Activated naive CD4-positive, alpha-beta T cell (primary cell): ENCODE data around the gene NSRP1.
"Not testable (repeated sequence)": the region's sequence is repeated elsewhere in the genome, so short reads cannot be mapped to it uniquely, and the experiment has no call there.

Experiments
- DNase-seq, 4 experiments: peaks; one replicate each; lab custom pipeline; 2025; lab: John Stamatoyannopoulos, UW

Gene NSRP1

DNA sequence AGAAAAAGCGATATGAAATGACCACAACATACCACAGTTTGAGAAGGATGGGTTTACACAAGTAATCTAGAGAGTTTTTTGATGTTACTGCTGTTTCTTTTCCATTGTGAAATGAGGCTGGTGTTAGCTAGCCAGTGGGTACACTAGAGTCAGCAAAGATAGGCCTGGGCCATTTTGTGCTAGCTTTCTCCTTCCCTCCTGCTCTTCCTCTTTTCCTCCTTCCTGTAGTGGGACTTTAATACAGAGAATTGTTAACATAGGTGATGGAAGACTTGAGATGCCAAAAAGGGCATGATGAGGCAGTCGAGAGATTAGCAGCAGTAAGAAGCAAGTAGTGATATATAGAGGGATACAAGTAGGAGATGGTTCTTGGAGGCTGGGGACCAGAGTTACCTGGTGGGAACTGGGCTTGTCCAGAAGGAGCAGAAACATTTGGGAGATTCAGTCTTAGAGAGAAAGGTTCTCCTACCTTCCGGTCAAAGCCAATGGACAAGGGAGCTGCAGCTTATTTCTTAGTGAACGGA, 7.7 kb downstream of the NSRP1 start:
- DNase-seq, result no peak

DNA sequence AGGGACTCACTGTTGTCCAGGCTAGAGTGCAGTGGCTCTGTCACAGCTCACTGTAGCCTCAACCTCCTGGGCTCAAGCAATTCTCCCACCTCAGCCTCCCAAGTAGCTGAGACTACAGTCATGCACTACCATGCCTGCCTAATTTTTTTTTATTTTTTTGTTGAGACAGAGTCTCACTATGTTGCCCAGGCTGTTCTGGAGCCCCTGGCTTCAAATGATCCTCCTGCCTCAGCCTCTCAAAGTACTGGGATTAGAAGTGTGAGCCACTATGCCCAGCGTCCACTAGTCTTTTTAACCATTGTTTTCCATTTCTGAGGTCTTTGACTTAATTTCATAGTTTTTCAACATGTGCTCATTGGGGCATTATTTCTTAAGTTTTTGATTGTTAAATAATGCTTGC, 13.5 kb downstream of the NSRP1 start:
- no peak for DNase-seq

DNA sequence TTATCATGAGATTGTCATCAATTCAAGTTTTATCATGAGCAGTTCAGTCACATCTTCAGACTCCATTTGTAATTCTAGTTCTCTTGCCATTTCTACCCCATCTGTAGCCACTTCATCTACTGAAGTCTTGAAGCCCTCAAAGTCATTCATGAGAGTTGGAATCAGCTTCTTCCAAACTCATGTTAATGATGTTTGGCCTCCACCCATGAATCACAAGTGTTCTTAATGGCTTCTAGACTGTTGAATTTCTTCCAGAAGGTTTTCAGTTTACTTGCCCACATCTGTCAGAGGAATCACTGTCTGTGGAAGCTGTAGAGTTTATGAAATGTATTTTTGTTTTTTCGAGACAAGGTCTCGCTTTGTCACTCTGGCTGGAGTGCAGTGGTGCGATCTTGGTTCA, 16.0 kb downstream of the NSRP1 start:
- no peak for DNase-seq

DNA sequence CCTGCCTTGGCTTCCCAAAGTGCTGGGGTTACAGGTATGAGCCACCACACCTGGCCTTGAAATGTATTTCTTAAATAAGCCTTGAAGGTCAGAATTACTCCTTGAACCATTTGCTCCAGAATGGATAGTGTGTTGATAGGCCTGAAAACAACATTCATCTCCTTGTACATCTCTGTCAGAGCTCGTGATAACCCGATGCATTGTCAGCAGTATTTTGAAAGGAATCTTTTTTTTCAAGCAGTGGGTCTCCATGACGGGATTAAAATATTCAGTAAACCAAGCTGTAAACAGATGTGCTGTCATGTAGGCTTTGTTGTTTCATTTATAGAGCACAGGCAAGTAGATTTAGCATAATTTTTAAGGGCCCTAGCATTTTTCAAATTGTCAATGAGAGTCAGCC, 16.6 kb downstream of the NSRP1 start:
- no peak for DNase-seq

DNA sequence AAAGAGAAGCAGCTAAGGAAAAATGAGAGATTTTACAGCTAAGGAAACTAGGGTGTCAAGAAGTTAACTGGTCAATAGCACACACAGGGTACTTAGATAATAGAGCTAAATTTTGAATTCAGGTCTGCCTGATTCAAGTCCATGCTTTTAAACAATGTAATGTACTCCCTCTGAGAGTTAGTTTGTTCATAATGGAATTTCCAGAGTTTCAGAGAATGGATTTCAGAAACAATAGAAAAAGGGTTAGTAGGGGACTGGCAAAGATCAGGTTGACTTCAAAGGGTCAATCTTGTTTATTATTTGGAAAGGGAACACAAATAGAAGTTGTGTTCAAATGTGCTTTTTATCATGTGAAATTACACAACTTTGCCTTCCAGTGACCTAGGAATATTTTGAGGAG, 17.9 kb downstream of the NSRP1 start:
- DNase-seq, result no peak

GRCh38 chr17:30137158-30137557, 20.5 kb downstream of the NSRP1 start:
- DNase-seq, result no peak

- DNase-seq, result not testable (repeated sequence)
Measured at GRCh38 chr17:30147860-30148259, 31.2 kb downstream of the NSRP1 start.

GRCh38 chr17:30148376-30148775, 31.8 kb downstream of the NSRP1 start:
- DNase-seq, result no peak

- DNase-seq, result no peak
Measured at GRCh38 chr17:30151471-30151870, 34.9 kb downstream of the NSRP1 start.

GRCh38 chr17:30153463-30153862, 36.8 kb downstream of the NSRP1 start:
- DNase-seq, result no peak

DNA sequence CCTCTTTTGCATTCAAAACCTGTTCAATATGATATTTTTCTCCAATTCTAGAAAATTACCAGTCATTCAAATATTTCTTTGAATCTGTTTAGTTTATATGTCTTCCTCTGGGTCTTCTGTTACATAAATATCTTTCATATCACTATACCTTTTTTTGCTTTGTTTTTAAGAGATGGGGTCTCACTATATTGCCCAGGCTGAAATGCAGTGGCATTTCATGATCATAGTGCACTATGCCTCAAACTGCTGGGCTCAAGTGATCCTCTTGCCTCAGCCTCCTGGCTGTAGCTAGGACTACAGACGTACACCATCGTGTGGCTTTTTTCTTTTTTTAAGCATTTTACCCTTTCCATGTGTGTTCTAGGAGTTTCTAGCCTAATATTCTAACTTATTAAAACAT, 38.8 kb downstream of the NSRP1 start:
- no peak for DNase-seq

DNA sequence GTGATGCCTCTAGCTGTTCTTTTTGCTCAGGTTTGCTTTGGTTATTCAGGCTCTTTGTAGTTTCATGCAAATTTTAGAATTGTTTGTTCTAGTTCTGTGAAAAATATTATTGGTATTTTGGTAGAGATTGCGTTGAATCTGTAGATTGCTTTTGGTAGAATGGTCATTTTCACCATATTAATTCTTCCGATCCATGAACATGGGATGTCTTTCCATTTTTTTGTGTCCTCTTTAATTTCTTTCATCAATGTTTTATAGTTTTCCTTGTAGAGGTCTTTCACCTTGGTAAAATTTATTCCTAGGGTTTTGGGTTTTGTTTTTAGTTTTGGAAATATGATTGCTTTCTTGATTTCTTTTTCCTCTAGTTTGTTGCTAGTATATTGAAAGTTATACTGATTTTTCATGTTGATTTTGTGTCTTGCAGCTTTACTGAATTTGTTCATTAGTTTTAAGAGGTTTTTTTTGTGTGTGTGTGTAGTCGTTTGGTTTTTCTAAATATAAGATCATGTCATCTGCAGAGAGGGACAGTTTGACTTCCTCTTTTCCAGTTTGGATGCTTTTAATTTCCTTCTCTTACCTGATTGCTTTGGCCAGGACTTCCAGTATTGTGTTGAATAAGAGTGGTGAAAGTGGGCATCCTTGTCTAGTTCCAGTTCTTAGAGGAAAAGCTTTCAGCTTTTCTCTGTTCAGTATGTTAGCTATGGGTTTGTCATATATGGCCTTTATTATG, 42.4 kb downstream of the NSRP1 start:
- no peak for DNase-seq

GRCh38 chr17:30160419-30161172, 44.0 kb downstream of the NSRP1 start:
- DNase-seq, result no peak

- no peak for DNase-seq
Measured at GRCh38 chr17:30161601-30162000, 45.0 kb downstream of the NSRP1 start.

- no peak for DNase-seq
Measured at GRCh38 chr17:30164531-30164930, 47.9 kb downstream of the NSRP1 start.

GRCh38 chr17:30165147-30165546, 48.5 kb downstream of the NSRP1 start:
- DNase-seq, result no peak

- no peak for DNase-seq
Measured at GRCh38 chr17:30165960-30166359, 49.3 kb downstream of the NSRP1 start.

GRCh38 chr17:30170415-30170987, 53.9 kb downstream of the NSRP1 start:
- DNase-seq, result no peak

DNA sequence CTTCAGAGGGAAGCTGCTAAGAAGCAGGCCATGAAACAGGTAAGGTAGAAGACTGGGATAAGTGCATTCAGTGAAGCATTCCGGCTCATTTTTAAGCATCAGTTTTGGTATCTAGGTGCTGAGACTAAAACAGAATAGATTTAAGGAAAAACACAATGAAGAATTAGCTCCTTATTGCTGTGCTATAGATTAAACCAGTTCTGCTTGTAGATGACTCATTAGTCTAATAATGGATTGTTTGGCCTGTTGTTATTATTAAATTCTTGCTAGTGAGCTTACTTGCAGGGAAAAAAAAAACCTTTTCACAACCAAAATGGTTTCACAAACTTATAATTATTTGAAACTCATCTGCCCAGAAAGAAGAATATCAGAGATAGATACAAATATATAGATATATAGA, 55.9 kb downstream of the NSRP1 start:
- DNase-seq, result no peak

GRCh38 chr17:30173649-30174048, 57.0 kb downstream of the NSRP1 start:
- no peak for DNase-seq

DNA sequence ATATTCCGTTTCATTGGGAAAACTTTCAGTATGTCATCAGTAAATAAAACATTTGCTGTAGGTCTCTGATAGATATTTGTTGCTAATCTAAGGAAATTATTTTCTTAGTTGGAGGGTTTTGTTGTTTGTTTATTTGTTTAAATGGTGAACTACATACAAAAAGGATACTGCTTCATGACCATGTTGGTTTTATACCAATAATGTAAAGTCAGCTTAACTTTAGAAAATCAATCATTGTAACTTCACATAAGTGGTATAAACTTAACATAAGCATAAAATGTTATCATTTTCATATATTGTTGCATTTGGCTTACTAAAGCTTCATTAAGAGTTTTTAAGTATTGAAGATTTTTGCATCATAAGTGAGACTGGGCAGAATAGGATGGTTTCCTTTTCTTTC, 57.9 kb downstream of the NSRP1 start:
- DNase-seq, result no peak

DNA sequence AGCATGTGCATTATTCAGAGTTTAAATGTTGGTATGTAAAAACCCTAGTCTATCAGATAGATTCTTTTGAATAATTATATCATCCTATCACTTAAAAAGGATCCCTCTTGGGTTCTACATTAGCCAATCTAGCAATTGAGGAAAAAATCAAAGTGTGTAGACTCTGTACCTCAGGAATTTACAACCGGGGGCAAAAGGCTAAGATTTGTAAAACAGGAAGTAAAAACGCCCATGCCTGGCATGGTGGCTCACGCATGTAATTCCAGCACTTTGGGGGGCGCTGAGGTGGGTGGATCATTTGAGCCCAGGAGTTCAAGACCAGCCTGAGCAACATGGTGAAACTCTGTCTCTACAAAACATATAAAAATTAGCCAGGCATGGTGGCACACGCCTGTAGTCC, 60.2 kb downstream of the NSRP1 start:
- no peak for DNase-seq

DNA sequence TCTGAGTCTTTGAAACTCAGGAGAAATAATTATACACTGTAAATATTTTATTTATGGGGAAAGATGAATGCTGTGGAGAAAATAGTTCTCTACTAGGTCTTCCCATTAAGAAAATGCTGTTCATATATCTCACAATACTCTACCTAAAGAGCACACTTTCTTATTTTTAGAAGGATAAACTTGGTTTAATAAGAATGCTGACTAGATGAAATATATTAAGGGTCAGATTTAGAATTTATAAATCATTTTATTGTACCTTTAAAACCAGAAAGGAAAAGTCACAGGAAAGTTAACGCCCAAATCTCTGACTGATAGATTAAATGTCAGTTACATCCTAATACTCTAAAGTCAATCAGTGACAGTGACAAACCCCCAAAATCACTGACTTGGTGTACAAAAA, 70.1 kb downstream of the NSRP1 start:
- no peak for DNase-seq
